GM12878 (cell line): ENCODE data around the gene RASGRF1.

Experiments used
- CBX5 ChIP-seq: sonication (generic); IDR thresholded peaks from 2 replicates; pipeline ENCODE4 v1.6.1; 2016; ENCODE audit warnings: low read depth, moderate library complexity, mild to moderate bottlenecking, inconsistent platforms
- CTCF ChIP-seq, 3 experiments: IDR thresholded peaks in 2 of 3; conservative IDR thresholded peaks in 1 of 3; 2 replicates each; pipeline ENCODE4 v1.5.1; 2011; ENCODE audit warnings: low read depth in 3 of 3, low read length in 3 of 3, mild to moderate bottlenecking in 3 of 3, control low read depth in 2 of 3, moderate library complexity in 2 of 3, inconsistent platforms in 1 of 3, mixed read lengths in 1 of 3; ENCODE audit not compliant: control insufficient read depth in 2 of 3, insufficient read depth in 1 of 3; ENCODE audit errors: extremely low read depth in 1 of 3
- ELK1 ChIP-seq: IDR thresholded peaks from 2 replicates; pipeline ENCODE4 v1.6.1; 2012; ENCODE audit warnings: low read depth, low read length, improper control_type of control experiment
- NKRF ChIP-seq: fragments of 450-650 bp; conservative IDR thresholded peaks from 2 replicates; pipeline ENCODE4 v1.6.1; 2017; ENCODE audit warnings: mild to moderate bottlenecking, moderate library complexity
- NRF1 ChIP-seq: conservative IDR thresholded peaks from 2 replicates; pipeline ENCODE4 v1.6.1; 2011; ENCODE audit warnings: mild to moderate bottlenecking, low read depth, low read length, improper control_type of control experiment
- POLR2AphosphoS5 ChIP-seq: IDR thresholded peaks from 2 replicates; pipeline ENCODE4 v1.6.1; 2011; ENCODE audit warnings: mild to moderate bottlenecking, low read length, inconsistent platforms
- RCOR1 ChIP-seq: conservative IDR thresholded peaks from 2 replicates; pipeline ENCODE4 v1.6.1; 2012; ENCODE audit warnings: low read depth, low read length, improper control_type of control experiment
- TCF12 ChIP-seq: IDR thresholded peaks from 2 replicates; pipeline ENCODE4 v1.6.1; 2011; ENCODE audit warnings: low read depth, mild to moderate bottlenecking, low read length

DNA sequence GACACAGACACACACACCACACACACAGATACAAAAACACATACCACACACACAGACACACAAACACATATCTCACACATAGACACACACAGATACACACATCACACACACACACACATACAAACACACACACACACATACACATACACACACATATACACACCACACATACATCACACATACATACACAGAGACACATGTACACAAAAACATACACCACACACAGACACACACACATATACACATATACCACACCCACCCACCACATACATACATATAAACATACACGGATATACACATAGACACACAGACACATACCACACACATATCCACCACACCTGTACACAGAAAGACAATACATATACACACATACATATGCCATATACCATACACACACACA, 66.7 kb downstream of the RASGRF1 start:
- TF ChIP-seq POLR2AphosphoS5: no peak
- TF ChIP-seq RCOR1: no peak
- TF ChIP-seq CTCF (IDR thresholded peaks at IDR 0.05 in 2 of 3, conservative IDR thresholded peaks at IDR 0.05 in 1 of 3; ENCODE audit: control insufficient read depth in 2 of 3, extremely low read depth in 1 of 3, insufficient read depth in 1 of 3, low read depth in 3 of 3, low read length in 3 of 3): no peak
- TF ChIP-seq CBX5: no peak
- TF ChIP-seq NKRF: no peak
- no peak for TF ChIP-seq ELK1
- TF ChIP-seq NRF1: no peak
- no peak for TF ChIP-seq TCF12
